Measurements from ENCODE around the gene TECTA.

TECTA gene, protein sequence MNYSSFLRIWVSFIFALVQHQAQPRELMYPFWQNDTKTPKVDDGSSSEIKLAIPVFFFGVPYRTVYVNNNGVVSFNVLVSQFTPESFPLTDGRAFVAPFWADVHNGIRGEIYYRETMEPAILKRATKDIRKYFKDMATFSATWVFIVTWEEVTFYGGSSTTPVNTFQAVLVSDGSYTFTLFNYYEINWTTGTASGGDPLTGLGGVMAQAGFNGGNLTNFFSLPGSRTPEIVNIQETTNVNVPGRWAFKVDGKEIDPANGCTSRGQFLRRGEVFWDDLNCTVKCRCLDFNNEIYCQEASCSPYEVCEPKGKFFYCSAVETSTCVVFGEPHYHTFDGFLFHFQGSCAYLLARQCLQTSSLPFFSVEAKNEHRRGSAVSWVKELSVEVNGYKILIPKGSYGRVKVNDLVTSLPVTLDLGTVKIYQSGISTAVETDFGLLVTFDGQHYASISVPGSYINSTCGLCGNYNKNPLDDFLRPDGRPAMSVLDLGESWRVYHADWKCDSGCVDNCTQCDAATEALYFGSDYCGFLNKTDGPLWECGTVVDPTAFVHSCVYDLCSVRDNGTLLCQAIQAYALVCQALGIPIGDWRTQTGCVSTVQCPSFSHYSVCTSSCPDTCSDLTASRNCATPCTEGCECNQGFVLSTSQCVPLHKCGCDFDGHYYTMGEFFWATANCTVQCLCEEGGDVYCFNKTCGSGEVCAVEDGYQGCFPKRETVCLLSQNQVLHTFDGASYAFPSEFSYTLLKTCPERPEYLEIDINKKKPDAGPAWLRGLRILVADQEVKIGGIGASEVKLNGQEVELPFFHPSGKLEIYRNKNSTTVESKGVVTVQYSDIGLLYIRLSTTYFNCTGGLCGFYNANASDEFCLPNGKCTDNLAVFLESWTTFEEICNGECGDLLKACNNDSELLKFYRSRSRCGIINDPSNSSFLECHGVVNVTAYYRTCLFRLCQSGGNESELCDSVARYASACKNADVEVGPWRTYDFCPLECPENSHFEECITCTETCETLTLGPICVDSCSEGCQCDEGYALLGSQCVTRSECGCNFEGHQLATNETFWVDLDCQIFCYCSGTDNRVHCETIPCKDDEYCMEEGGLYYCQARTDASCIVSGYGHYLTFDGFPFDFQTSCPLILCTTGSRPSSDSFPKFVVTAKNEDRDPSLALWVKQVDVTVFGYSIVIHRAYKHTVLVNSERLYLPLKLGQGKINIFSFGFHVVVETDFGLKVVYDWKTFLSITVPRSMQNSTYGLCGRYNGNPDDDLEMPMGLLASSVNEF (N-terminal part only)

GRCh38 chr11:121100943-121101342 is at the start of gene TECTA:
TSS of gene TECTA (plus strand) at chr11:121101243. CDS start at chr11:121102666, 1,423 bp downstream.
- no peak for DNase-seq

GRCh38 chr11:121053244-121053643 is 47.8 kb upstream of the TECTA start:
- DNase-seq, result no peak

GRCh38 chr11:121054266-121054665 is 46.8 kb upstream of the TECTA start:
- DNase-seq, result no peak

DNA sequence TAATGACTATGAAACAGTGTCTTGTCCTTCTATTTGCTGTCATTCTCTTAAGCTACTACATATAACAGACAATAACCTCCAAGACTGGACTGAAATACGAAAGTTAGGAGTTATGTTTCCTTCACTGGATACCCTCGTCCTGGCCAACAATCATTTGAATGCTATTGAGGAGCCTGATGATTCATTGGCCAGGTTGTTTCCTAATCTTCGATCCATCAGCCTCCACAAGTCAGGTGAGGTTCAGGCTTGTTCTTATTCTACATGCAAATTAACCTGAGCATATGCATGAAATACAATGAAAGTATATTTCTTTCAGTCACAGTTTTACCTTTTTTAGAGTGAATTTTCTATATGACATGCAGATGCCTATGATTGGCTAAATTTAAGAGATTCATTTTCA is 46.0 kb upstream of the TECTA start:
- DNase-seq, result no peak

GRCh38 chr11:121057922-121058321 is 43.1 kb upstream of the TECTA start:
- no peak for DNase-seq

DNA sequence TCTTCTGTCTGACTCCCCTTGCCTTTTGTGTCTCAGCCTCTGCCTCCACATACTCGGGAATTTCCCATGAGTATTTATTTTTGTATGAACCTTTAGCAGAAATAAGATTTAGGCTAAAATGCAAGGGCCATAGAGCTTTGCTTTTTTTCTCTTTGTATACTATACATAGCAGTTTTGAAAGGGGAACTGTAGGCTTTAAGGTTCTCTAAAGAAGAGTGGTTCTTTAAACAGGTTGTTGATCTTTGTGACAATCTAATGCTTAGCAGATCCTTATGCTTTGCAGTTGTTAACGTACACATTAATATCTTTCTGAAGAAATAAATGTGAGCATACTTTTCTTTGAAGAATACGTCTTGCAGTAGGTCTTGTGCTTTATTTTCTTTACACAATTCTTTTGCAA is 42.1 kb upstream of the TECTA start:
- DNase-seq, result no peak

DNA sequence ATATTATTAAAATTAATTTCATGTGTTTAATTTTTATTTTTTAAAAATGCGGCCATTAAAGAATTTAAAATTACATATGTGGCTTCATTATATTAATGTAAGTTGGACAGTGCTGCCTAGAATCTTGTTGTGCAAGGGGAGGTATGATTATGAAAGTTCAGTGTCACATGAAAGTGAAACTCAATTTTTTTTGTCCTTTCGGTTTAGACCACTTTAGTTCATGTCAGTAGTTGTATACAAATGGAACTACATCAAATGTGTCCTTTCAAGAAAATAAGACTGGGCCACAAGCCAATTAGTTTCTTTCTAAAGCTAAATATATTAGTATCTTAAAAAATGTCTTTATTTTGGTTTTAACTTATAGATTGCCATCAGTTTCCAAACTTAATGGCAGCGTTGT is 41.4 kb upstream of the TECTA start:
- no peak for DNase-seq

GRCh38 chr11:121063728-121064127 is 37.3 kb upstream of the TECTA start:
- no peak for DNase-seq

GRCh38 chr11:121066623-121067022 is 34.4 kb upstream of the TECTA start:
- DNase-seq, result no peak

DNA sequence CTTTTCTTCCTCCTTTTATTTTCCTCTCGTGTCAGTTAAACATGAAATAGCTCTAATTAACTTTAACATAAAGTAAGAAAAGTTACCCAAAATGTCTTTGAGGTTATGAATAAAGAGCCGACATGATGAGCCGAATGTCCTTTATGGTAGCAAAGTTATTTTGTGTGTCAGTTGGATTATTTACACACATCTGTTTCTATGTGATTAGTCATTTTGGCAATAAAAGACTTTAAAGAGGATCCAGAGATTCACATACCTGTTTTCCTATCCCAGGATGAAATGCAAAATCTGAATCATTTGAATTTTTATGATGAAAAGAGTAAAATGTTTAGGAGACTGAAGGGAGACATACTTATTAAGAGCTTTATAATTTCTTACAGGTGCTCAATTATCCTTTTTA is 34.0 kb upstream of the TECTA start:
- no peak for DNase-seq

- DNase-seq, result no peak
These were observed 33.6 kb upstream of the TECTA start for GRCh38 chr11:121067453-121067852.

DNA sequence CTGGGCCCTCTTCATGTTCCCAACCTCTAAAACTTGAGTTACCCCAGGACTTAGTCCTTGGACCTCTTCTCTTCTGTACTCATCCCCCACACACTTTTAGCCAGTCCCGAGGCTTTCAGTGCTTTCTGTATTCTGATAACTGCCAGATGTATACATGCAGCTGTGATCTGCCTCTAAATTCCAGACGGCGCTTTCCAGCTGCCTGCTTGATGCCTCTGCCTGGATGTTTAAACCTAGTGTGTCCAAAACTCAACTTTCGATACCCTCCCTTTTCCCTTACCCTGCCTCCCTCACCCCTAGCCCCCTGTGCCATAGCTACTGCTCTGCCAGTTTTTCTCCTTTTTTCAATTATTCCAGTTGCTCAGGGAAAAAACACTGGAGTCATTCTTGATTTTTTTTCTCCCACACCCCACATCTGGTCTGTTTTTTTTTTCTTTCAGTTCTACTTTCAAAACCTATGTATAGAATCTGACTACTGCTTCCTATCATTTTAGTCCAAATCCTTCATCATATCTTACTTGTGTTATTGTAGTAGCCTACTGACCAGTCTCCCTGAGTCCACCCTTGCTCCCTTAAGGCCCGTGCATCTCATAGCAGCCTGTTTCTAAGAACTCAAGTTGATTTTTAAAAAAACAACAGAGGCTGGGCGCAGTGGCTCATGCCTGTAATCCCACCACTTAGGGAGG is 32.9 kb upstream of the TECTA start:
- DNase-seq, result no peak

DNA sequence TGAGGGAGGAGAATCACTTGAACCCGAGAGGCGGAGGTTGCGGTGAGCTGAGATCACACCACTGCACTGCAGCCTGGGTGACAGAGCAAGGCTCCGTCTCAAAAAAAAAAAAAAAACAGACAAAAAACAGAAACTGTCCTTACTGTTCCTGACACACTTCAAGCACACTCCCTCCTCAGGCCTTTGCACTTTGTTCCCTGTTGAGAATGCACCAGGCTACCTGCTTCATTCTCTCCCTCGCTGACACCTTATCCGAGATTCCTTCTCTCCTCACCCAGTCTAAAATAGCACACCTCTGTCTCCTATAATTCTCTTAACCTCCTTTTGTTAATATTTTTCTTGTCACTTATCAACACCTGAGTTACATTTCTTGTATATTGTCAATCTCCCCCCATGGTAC is 32.3 kb upstream of the TECTA start:
- DNase-seq, result no peak

DNA sequence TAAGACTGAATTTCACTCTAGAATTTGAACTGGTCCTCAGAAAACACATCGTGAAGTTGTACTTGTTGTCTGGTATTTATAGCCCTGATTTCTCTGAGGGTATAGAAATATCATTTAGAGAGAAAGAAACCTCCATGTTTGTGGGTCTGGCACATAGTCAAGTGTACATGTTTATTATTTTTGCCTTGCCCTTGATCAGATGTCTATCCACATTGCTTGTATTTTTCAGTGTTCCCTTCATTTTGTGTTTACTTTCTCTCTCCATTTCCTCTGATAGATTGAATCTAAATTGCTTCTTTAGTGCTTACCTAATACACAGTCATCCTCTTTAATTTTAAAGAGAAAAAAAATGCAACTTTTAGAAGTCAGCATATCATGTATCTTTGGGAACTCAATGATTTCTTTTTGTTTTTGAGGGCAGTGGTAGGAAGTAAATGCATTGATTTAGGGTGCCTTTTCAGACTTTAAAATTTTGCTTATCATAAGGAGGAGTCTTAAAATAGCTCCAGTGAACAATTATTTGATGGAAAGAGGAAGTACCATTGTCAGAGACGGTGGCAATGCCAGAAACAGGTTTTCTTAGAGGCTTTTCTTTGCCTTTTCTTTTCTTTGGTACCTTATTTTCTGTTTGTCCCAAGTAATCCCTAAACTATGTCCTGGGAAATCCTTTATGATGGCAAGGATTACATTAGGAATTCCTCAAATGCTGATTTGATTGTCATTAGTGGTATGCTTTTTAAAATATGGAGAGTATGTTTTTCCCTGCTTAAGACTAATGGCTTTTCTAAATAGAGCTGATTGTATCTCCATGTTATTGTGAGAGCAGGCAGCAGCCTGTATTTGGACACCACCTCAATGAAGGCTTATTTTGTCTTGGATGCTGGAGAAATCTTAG is 29.8 kb upstream of the TECTA start:
- no peak for DNase-seq

GRCh38 chr11:121071846-121072450 is 29.1 kb upstream of the TECTA start:
- no peak for DNase-seq

- no peak for DNase-seq
These were observed 19.7 kb upstream of the TECTA start for GRCh38 chr11:121081321-121081720.

- no peak for DNase-seq
These were observed 18.8 kb upstream of the TECTA start for GRCh38 chr11:121082219-121082618.

DNA sequence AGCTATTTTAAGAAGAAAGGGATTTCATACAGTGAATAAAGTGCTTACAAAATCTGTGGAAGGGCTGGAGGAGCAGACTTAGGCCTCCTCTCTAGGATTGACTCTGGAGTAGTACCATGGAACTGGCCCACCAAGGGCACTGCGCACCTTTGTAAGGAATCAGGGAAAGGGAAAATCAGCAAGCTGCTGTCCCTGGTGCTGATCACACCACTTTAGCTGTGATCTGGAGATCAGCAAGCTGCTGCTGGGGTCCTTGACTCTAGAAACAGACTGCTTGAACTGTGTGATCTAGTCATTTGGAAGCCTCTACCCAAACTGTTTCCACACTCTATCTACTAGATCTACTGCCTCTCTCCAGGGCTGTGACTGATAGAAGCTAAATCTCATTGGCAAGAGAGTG is 18.4 kb upstream of the TECTA start:
- DNase-seq, result no peak

GRCh38 chr11:121086866-121087265 is 14.2 kb upstream of the TECTA start:
- DNase-seq, result no peak

DNA sequence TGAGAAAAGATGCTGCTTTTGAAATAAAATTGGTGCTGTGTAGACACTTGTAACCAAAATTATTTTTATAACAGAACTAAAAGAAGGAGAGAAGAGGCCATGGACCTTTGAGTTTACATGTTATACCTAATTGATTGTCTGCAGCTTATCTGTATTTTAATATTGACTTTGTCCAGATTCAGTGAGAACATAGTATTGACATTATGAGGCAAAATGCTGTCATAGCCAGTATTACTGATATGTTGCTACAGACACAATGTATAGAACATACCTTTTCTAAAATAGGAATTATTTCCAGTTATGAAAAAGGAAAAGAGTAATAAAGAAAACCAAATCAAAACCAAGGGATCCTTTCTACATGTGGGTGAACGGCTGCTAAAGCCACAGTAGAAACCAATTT is 11.5 kb upstream of the TECTA start:
- DNase-seq, result no peak

- no peak for DNase-seq
These were observed 10.8 kb upstream of the TECTA start for GRCh38 chr11:121090145-121090721.
